SJSA1 (cell line): ENCODE data around the gene VAMP1. TPM values are rescaled to one million over a fixed set of nuclear protein-coding genes. Genes with fewer than 3 reads are reported as not detected.

ENCODE experiments used
- DNase-seq, 2 experiments: peaks; one replicate each; pipeline ENCODE4 v3.0.0-alpha.2; 2015 to 2020; ENCODE audit warnings: low spot score in 2 of 2, low read depth in 1 of 2
- H3K27ac ChIP-seq: fragments of 250-450 bp; sonication (Bioruptor Pico); 2 replicates; pipeline ENCODE4 v1.5.1; 2020; ENCODE audit warnings: mild to moderate bottlenecking, moderate library complexity
- H3K27me3 ChIP-seq: fragments of 250-450 bp; sonication (Bioruptor Pico); replicated peaks from 2 replicates; pipeline ENCODE4 v1.5.1; 2020; ENCODE audit warnings: mild to moderate bottlenecking, moderate library complexity
- H3K36me3 ChIP-seq: fragments of 250-450 bp; sonication (Bioruptor Pico); 2 replicates; pipeline ENCODE4 v1.5.1; 2020; ENCODE audit warnings: mild to moderate bottlenecking
- H3K4me1 ChIP-seq: fragments of 250-450 bp; sonication (Bioruptor Pico); replicated peaks from 2 replicates; pipeline ENCODE4 v1.6.1; 2021; ENCODE audit warnings: mild to moderate bottlenecking
- H3K4me3 ChIP-seq: fragments of 250-450 bp; sonication (Bioruptor Pico); 2 replicates; pipeline ENCODE4 v1.5.1; 2020; ENCODE audit warnings: mild to moderate bottlenecking
- H3K9me3 ChIP-seq: fragments of 250-450 bp; sonication (Bioruptor Pico); replicated peaks from 2 replicates; pipeline ENCODE4 v1.5.1; 2020; ENCODE audit warnings: mild to moderate bottlenecking
- total RNA-seq: library from RNA; depleted of rRNA; stranded (reverse); fragments of >200 nt; shearing (Covaris generic); gene quantifications from 2 replicates; pipeline ENCODE4 v1.2.3, GENCODE V29; 2014

VAMP1 gene
- total RNA-seq, 1 experiment from 2014 or later = 6.4 TPM

DNA sequence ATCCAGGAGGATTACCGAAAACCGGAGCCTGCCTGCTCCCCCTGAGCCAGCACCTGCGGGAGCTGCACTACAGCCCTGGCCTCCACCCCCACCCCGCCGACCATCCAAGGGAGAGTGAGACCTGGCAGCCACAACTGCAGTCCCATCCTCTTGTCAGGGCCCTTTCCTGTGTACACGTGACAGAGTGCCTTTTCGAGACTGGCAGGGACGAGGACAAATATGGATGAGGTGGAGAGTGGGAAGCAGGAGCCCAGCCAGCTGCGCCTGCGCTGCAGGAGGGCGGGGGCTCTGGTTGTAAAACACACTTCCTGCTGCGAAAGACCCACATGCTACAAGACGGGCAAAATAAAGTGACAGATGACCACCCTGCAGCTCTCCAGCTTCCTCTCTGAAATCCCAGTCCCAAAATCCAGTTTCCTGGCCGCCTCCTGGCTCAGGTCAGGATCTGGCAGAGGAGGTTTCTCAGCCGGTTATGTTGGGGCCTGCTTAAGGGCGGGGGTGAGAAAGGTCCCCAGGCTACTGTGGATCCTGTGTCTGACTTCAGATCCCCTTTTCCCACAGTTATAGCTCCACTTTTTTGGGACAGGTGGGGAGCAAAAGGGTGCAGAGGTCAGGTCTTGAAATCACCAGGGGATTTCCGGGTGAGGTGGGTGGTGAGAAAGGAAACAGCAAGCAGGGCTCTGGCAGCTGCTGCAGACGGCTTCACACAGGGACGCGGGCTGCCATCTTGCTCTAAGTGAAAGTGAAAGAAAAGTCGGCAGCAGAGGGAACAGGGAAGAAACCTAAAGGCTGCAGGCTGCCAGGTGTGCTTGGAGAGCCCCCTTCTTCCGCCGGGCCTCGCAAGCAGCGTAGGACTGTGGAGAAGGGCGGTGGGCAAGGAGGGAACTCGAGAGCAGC, 18.9 kb downstream of the VAMP1 start, which contains the start of gene TAPBPL:
TAPBPL (plus strand) TSS at position 695 of the 897 bp plus-strand sequence. CDS start 207 bp downstream, outside the sequence.
- H3K4me1 ChIP-seq = peaks cover 32% of the 10 kb centered on the region
- H3K27ac ChIP-seq = peak within 1 kb of the TSS; percentile 79
- peak; percentile 81 to 89 for DNase-seq
- H3K27me3 ChIP-seq = no peaks in the 10 kb centered on the region
- H3K36me3 ChIP-seq = peaks cover 11% of the 10 kb centered on the region
- H3K9me3 ChIP-seq = no peaks in the 10 kb centered on the region
- H3K4me3 ChIP-seq = peak within 1 kb of the TSS; percentile 51

DNA sequence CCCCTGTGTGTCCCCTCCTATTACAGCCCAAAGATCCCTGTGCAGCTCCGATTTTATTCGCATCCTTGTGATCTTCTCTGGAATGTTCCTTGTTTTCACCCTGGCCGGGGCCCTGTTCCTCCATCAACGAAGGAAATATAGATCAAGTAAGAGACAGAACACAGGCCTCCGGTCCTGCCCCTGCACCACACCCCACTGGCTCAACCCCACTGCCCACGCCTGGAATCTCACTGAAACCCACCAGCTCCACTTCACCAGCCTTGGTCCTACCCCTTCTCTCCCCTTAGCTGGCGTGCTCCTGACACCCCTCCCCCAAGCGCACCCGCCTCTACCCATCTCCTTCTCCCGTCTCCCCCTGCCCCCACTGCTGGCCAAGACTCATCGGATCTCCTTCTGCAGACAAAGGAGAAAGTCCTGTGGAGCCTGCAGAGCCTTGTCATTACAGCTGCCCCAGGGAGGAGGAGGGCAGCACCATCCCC, 19.6 kb downstream of the VAMP1 start:
- Histone ChIP-seq H3K27me3 (no peaks in the 10 kb centered on the region), H3K4me1 (peaks cover 32% of the 10 kb centered on the region), H3K27ac (peak overlapping the region; percentile 79), H3K9me3 (no peaks in the 10 kb centered on the region), H3K4me3 (peak overlapping the region; percentile 51), H3K36me3 (peaks cover 11% of the 10 kb centered on the region; the same call in 1 of the 2 replicates)
- no peak for DNase-seq

DNA sequence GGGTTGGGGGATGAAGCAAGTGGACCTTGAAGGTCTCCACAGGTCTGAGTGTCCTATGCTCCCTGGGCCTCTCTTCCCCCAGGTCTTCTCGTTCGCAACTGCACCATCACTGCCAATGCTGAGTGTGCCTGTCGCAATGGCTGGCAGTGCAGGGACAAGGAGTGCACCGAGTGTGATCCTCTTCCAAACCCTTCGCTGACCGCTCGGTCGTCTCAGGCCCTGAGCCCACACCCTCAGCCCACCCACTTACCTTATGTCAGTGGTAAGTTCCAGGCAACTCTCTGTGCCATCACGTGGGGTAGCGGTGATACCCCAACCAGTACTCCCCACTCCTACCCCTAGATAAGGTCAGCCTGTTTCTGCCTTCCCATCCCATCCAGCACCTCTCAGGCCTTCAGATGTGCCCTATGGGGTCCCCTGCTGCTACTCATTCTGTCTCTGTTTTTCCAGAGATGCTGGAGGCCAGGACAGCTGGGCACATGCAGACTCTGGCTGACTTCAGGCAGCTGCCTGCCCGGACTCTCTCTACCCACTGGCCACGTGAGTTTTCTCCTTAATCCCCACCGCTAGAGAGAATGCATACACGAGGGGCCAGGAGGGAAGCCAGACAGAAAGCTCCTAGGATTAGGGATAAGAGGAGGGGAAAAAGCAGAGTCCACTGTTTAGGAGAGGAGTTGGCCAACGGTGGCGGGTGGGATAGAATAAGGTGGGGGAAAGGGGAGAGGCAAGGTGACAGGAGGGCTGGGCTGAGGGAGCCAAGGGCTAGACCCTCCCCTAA, 20.2 kb downstream of the VAMP1 start:
- Histone ChIP-seq H3K27me3 (no peaks in the 10 kb centered on the region), H3K36me3 (peaks cover 11% of the 10 kb centered on the region; the same call in 1 of the 2 replicates), H3K27ac (no peak overlapping the region), H3K4me1 (peaks cover 32% of the 10 kb centered on the region), H3K4me3 (no peak overlapping the region), H3K9me3 (no peaks in the 10 kb centered on the region)
- no peak for DNase-seq

DNA sequence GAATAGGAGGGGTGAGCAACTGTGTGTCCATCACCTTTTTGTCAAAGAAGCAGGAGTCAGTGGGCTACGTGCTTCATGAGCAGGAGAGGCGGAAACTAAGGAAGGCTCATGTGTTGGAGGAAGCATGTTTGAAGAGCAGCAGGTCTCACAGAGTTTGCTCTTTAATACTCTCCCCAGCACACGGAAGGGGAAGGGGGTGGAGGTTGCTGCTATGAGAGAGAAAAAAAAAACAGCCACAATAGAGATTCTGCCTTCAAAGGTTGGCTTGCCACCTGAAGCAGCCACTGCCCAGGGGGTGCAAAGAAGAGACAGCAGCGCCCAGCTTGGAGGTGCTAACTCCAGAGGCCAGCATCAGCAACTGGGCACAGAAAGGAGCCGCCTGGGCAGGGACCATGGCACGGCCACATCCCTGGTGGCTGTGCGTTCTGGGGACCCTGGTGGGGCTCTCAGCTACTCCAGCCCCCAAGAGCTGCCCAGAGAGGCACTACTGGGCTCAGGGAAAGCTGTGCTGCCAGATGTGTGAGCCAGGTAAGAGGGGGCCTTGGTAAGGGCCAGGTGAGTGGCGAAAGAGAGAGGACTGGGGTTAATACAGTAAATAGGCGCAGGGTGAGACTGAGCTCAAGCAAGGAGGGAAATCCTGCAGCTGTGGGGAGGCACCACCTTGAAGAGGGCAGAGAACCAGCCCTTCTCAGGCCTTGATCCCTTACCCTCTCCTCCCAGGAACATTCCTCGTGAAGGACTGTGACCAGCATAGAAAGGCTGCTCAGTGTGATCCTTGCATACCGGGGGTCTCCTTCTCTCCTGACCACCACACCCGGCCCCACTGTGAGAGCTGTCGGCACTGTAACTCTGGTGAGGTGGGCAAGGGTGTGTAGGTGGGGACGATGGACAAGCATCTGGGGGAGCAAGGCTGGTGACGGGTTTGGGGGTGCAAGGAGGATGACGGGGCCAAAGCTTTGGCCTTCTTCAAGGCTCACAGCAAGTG, 25.5 kb downstream of the VAMP1 start, which contains the start of gene CD27:
CD27 (plus strand) TSS at position 252 of the 985 bp plus-strand sequence; CDS start at position 393, 141 bp downstream.
- H3K36me3 ChIP-seq = no peaks in the 10 kb centered on the region; the same call in 1 of the 2 replicates
- no peaks in the 10 kb centered on the region for H3K27me3 ChIP-seq
- H3K9me3 ChIP-seq = no peaks in the 10 kb centered on the region
- H3K4me3 ChIP-seq = no peak within 1 kb of the TSS
- no peak within 1 kb of the TSS for H3K27ac ChIP-seq
- DNase-seq = no peak
- H3K4me1 ChIP-seq = peaks cover under 1% of the 10 kb centered on the region; the same call in 1 of the 2 replicates

DNA sequence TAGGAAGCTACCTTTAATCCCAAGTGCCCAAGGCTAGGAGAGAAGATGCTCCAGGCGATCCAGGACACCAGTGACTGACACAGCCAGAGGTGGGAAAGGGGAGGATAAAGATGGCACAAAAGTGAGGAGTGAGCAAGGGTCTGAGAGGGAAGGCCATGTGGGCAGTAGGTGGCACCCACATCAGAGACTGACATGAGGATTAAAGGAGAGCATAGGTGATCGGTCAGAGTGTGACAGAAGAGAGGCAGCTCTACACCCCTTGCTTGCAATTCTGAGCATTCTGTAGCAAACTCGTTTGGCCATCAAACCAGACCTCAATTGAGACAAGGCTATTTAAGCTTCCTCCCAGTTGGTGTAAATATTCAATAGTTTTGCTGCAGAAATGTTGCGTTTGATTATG, 26.4 kb downstream of the VAMP1 start:
- no peak overlapping the region for H3K4me3 ChIP-seq
- H3K27me3 ChIP-seq = no peaks in the 10 kb centered on the region
- no peaks in the 10 kb centered on the region for H3K4me1 ChIP-seq
- no peak for DNase-seq
- H3K9me3 ChIP-seq = no peaks in the 10 kb centered on the region
- no peak overlapping the region for H3K27ac ChIP-seq
- no peaks in the 10 kb centered on the region; the same call in 1 of the 2 replicates for H3K36me3 ChIP-seq

DNA sequence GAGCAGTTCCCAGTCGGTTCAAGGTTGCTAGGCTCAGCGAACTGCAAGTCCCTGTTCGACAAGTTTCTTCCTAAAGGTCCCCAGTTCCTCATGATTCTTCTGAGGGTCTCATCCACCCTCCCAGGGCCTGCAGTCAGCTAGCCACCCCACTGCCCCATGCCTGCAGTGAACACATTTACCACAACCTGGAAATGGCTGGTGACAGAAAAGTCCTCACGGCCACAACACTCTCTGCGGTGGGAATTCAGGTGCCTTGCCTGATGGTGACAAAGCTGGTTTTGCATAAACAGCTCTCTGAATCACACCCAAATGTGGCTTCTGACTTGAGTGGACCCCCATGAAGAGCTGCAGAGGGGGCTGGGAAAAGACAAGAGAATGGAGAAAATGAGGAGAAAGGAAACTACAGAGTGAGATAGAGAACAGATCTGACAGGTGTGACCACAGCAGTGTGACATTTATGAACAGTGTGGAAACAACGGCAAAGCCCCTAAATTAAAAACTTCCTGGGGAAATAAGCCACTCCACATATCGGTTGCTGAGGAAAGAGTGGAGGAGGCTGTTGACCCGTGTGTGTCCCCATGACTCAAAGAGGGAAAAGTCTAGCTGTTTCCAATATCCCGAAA, 27.0 kb downstream of the VAMP1 start:
- DNase-seq = no peak
- Histone ChIP-seq H3K27ac (no peak overlapping the region), H3K4me1 (no peaks in the 10 kb centered on the region), H3K36me3 (no peaks in the 10 kb centered on the region; the same call in 1 of the 2 replicates), H3K9me3 (no peaks in the 10 kb centered on the region), H3K4me3 (no peak overlapping the region), H3K27me3 (no peaks in the 10 kb centered on the region)

DNA sequence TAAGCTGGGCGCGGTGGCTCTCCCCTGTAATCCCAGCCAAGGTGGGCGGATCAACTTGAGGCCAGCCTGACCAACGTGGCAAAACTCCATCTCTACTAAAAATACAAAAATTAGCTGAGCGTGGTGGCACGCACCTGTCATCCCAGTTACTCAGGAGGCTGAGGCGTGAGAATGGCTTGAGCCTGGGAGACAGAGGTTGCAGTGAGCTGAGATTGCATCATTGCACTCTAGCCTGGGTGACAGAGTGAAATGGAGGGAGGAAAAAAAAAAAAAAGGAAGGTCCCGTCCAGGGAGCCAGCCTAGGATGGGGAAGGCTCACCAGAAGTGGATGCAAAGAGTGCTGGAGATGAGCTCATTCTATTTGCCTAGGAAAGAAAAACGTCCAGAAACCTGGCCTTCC, 27.6 kb downstream of the VAMP1 start:
- no peak for DNase-seq
- no peaks in the 10 kb centered on the region; the same call in 1 of the 2 replicates for H3K36me3 ChIP-seq
- H3K27ac ChIP-seq = no peak overlapping the region
- H3K27me3 ChIP-seq = no peaks in the 10 kb centered on the region
- H3K4me3 ChIP-seq = no peak overlapping the region
- no peaks in the 10 kb centered on the region for H3K4me1 ChIP-seq
- no peaks in the 10 kb centered on the region for H3K9me3 ChIP-seq

DNA sequence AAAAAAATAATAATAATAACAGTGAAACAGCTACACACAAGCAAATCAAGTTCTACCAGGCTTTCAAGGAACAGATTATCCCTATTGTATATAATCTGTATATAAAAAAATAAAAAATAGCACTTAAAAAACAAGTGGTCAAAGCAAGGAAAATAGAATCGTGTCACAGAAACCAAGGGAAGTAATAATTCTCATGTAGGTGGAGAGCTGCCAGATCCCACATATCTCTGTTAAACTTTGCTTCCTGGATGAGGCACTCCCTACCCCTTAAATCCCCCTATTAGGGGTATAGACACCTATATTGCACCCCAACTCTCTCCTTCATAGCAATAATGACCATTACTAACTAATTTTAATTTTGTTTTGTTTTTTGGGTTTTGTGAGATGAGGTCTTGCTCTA, 30.1 kb downstream of the VAMP1 start:
- Histone ChIP-seq H3K4me3 (no peak overlapping the region), H3K36me3 (no peaks in the 10 kb centered on the region), H3K27ac (no peak overlapping the region), H3K27me3 (no peaks in the 10 kb centered on the region), H3K9me3 (no peaks in the 10 kb centered on the region), H3K4me1 (no peaks in the 10 kb centered on the region)
- DNase-seq = no peak

DNA sequence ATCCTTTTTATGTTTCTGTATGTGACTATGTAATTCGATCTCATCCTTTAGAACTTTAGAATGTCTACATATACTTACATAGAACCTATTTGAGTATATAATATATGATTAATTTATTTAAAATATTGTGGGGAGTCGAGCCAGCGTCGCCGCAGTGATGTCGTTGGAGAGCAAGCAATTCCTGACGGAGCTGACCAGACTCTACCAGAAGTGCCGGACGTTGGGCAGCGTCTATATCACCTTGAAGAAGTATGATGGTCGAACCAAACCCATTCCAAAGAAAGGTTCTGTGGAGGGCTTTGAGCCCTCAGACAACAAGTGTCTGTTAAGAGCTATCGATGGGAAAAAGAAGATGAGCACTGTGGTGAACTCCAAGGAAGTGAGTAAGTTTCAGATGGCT, 32.1 kb downstream of the VAMP1 start:
- Histone ChIP-seq H3K27me3 (no peaks in the 10 kb centered on the region), H3K27ac (no peak overlapping the region), H3K4me3 (no peak overlapping the region), H3K36me3 (no peaks in the 10 kb centered on the region), H3K4me1 (no peaks in the 10 kb centered on the region), H3K9me3 (no peaks in the 10 kb centered on the region)
- DNase-seq = no peak

DNA sequence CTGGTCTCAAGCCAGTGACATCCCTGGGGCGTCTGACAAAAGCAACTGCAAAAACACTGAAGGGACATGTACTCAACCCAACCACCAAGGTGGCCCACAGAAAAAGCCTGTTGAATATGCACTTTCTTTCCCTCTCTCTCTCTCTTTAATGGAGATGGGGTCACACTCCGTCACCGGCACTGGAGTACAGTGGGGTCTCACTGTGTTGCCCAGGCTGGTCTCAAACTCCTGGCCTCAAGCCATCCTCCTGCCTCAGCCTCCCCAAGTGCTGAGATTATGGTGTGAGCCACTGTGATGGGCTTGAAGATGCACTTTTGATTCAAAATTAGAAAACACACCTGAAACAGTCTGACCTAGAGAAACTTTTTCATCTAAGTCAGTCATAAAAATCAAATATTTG, 32.9 kb downstream of the VAMP1 start:
- H3K27ac ChIP-seq = no peak overlapping the region
- no peaks in the 10 kb centered on the region for H3K27me3 ChIP-seq
- no peaks in the 10 kb centered on the region for H3K36me3 ChIP-seq
- H3K9me3 ChIP-seq = no peaks in the 10 kb centered on the region
- H3K4me1 ChIP-seq = no peaks in the 10 kb centered on the region
- DNase-seq = no peak
- H3K4me3 ChIP-seq = no peak overlapping the region

DNA sequence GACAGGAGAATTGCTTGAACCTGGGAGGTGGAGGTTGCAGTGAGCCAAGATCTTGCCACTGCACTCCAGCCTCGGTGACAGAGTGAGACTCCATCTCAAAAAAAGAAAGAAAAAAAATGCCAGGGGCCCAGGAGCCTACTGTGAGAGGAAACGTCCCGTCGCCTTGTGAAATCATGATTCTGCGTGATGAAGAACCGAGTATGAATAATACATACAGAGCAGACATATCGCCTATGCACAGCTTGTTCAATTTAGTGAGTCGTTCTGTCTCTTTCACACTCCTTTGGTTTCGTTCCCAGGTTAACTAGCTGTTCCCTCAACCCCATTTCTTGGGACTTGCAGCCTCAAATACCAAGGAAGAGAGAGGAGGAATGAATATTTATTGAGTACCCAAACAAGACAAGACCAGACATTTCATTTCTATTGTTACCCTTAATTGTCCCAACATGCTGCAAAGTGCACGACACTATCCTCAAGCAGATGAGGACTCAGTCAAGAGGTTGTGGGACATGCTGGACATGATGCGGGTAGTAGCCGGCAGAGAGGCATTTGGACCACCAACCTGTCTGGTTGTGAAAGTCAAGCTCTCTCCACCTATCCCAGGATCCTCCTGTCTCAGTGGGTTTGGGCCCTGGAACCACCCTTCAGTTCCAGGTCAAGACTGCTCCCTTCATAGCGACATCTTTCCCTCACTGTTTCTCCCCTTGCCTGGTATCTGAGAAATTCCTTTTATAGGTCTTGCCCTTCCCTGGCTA, 34.3 kb downstream of the VAMP1 start:
- H3K27ac ChIP-seq = no peak overlapping the region
- H3K4me3 ChIP-seq = no peak overlapping the region

More for the DNA sequence above, 34.3 kb downstream of the VAMP1 start:
- no peak for DNase-seq
- H3K9me3 ChIP-seq = no peaks in the 10 kb centered on the region
- peaks cover 8% of the 10 kb centered on the region for H3K4me1 ChIP-seq
- no peaks in the 10 kb centered on the region for H3K27me3 ChIP-seq
- H3K36me3 ChIP-seq = no peaks in the 10 kb centered on the region
